ENCODE data around the gene KIAA1217. TPM values are rescaled to one million over a fixed set of nuclear protein-coding genes. Genes with fewer than 3 reads are reported as not detected.

The KIAA1217 gene
- total and polyA plus RNA-seq, 2 of the 8 experiments (the other 6 are each of a cell fraction or from before 2014, with no cell fraction given) = 4.5 to 15.6 TPM

- no peak for TF ChIP-seq BACH1 (IDR thresholded peaks at IDR 0.05; ENCODE audit: low read length)
- TF ChIP-seq SAP30 (IDR thresholded peaks at IDR 0.05; ENCODE audit: insufficient read depth, insufficient replicate concordance, low read length) = no peak
- TF ChIP-seq HDAC6 (IDR thresholded peaks at IDR 0.05; ENCODE audit: low read depth, low read length) = no peak
- TF ChIP-seq NANOG (IDR thresholded peaks at IDR 0.05; ENCODE audit: insufficient read depth, low read depth, low read length, poor library complexity, severe bottlenecking) = no peak
- TF ChIP-seq SIX5 (IDR thresholded peaks at IDR 0.05; ENCODE audit: low read depth, low read length) = no peak
- TF ChIP-seq ATF2 (IDR thresholded peaks at IDR 0.05; ENCODE audit: low read length) = no peak
- no peak for TF ChIP-seq SP1 (IDR thresholded peaks at IDR 0.05; ENCODE audit: low read depth, low read length)
- no peak for TF ChIP-seq CEBPB (IDR thresholded peaks at IDR 0.05; ENCODE audit: low read depth, low read length)
- no peak for TF ChIP-seq FOSL1 (IDR thresholded peaks at IDR 0.05; ENCODE audit: insufficient read depth, low read depth, low read length)
Measured at GRCh38 chr10:24397662-24398061, 188.7 kb downstream of the KIAA1217 start (continued).

Data from H1 (cell line).